ENCODE results near the gene DNAJB5.

DNA sequence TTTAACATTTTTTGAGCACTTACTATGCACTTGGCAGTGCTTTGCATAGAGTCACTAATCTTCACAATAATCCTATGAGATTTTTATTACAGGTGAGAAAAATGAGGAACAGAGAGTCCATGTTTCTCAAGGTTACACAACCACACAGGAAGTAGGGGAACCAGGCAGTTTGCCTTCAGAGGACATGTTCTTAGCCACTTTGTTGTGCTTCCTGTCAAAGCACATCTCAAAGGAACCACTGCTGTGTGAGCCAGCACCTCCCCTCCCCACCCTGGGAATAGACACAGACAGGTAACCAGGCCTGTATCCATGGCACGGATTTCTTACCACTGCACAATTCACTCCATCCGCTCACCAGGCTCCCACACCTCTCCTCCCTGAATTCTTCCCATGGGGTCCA lies 6.3 kb upstream of the DNAJB5 start:
- TF ChIP-seq POLR2A (IDR thresholded peaks at IDR 0.05; ENCODE audit: low read length) (no peak), GATA1 (IDR thresholded peaks at IDR 0.05; ENCODE audit: low read depth, low read length) (no peak)

Measured in erythroblast (primary cell).